Measurements from ENCODE around the gene ALOX5AP. TPM values are rescaled to one million over a fixed set of nuclear protein-coding genes. Genes with fewer than 3 reads are reported as not detected.

Gene ALOX5AP
- total RNA-seq, 6 experiments from 2014 or later: 0.53 to 6.7 (median 3.7) TPM

GRCh38 chr13:30722361-30722760 lies 13.0 kb upstream of the ALOX5AP start:
- Histone ChIP-seq H3K4me3 (no peak overlapping the region), H3K9me3 (no peaks in the 10 kb centered on the region), H3K4me1 (no peaks in the 10 kb centered on the region), H3K36me3 (no peaks in the 10 kb centered on the region), H3K27ac (no peak overlapping the region), H3K27me3 (no peaks in the 10 kb centered on the region)
- DNase-seq (no peak), ATAC-seq (no peak)
- 81% methylated on average over 2 of the region's 2 CpGs for WGBS (ENCODE audit: insufficient coverage, low coverage, low lambda C conversion rate, missing lambda C conversion rate)
- TF ChIP-seq, protein P1, sequence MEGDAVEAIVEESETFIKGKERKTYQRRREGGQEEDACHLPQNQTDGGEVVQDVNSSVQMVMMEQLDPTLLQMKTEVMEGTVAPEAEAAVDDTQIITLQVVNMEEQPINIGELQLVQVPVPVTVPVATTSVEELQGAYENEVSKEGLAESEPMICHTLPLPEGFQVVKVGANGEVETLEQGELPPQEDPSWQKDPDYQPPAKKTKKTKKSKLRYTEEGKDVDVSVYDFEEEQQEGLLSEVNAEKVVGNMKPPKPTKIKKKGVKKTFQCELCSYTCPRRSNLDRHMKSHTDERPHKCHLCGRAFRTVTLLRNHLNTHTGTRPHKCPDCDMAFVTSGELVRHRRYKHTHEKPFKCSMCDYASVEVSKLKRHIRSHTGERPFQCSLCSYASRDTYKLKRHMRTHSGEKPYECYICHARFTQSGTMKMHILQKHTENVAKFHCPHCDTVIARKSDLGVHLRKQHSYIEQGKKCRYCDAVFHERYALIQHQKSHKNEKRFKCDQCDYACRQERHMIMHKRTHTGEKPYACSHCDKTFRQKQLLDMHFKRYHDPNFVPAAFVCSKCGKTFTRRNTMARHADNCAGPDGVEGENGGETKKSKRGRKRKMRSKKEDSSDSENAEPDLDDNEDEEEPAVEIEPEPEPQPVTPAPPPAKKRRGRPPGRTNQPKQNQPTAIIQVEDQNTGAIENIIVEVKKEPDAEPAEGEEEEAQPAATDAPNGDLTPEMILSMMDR (IDR thresholded peaks at IDR 0.05): no peak
- TF ChIP-seq POLR2A (IDR thresholded peaks at IDR 0.05): no peak
- intact Hi-C loops (cut with DNase I): no loop called here

DNA sequence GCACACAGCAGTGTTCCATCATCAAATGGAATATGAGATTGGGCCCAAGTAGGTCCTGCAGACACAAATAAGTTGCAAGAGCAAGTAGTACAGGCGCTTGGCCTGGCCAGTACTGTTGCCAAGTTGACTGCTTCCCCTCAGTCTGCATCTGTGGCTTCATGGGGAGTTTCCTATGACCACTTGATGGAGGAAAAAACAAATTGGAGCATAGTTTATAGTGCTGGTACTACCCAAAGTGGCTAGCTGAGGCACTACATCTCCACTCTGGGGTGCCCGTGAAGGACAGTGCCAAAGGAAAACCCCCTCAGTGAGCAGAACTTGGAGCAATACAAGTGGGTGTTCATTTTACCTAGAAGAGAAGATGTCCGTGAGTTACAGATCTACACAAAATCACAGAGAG lies 10.6 kb upstream of the ALOX5AP start:
- H3K4me1 ChIP-seq: no peaks in the 10 kb centered on the region
- TF ChIP-seq, protein P1 (IDR thresholded peaks at IDR 0.05): no peak
- no peak for TF ChIP-seq POLR2A (IDR thresholded peaks at IDR 0.05)
- H3K36me3 ChIP-seq: no peaks in the 10 kb centered on the region
- 90% methylated on average over 2 of the region's 3 CpGs for WGBS (ENCODE audit: insufficient coverage, low coverage, low lambda C conversion rate, missing lambda C conversion rate)
- intact Hi-C loops (cut with DNase I): no loop called here
- no peak for DNase-seq
- no peak overlapping the region for H3K4me3 ChIP-seq
- no peak for ATAC-seq
- H3K9me3 ChIP-seq: no peaks in the 10 kb centered on the region
- H3K27ac ChIP-seq: no peak overlapping the region
- no peaks in the 10 kb centered on the region for H3K27me3 ChIP-seq

DNA sequence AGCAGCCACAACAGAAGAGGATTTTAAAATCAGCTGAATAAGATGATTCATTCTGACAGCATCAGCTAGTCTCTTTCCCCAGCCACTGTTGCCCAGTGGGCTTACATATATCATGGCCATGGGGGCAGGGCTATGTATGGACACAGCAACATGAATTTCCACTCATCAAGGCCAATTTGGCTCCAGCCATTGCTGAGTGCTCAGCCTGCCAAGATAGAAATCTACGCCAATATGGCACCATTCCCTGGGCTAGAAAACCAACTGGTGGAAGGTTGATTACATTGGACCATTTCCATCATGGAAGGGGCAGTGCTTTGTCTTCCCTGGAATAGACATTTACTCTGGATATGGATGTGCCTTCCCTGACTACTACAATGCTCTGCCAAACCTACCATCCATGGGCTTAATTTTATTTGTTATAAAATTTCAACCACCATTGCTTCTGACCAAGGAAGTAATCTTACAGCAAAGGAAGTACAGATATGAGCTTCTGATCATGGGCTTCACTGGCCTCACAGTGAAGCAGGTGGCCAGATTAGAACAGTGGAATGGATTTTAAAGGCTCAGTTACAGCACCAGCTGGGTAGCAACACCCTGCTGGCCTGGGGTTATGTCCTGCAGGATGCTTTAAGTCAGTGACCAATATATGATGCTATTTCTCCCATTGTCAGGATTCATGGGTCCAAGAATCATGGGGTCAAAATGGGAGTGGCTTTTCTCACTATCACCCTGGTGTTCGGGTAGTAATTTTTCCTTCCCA lies 9.8 kb upstream of the ALOX5AP start:
- peak; percentile 49 to 97 (median 77) for ATAC-seq
- Histone ChIP-seq H3K9me3 (no peaks in the 10 kb centered on the region), H3K27me3 (no peaks in the 10 kb centered on the region), H3K27ac (no peak overlapping the region), H3K36me3 (no peaks in the 10 kb centered on the region), H3K4me1 (no peaks in the 10 kb centered on the region), H3K4me3 (no peak overlapping the region)
- no peak for TF ChIP-seq POLR2A (IDR thresholded peaks at IDR 0.05)
- TF ChIP-seq, protein P1 (IDR thresholded peaks at IDR 0.05): no peak
- WGBS (ENCODE audit: insufficient coverage, low coverage, low lambda C conversion rate, missing lambda C conversion rate): 40% methylated on average over 1 of the region's 2 CpGs
- DNase-seq: peak in 1 of 3 donors; percentile 86
- intact Hi-C loops (cut with DNase I): no loop called here

DNA sequence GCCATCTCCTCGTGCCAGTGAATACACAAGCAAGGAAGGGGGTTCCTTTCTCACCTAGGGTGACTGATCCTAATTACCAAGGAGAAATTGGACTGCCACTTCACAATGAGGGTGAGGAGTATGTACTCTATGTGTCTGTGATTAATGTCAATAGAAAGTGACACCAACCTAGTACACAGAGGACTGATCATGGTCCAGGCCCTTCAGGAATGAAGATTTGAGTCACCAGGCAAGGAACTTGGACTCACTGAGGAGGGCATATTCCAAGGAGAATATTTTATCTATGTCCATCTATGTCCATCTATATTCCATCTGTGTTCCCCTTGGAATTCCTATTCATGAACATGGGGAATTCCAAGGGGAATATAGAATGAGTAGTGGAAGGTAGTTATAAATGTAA lies 9.2 kb upstream of the ALOX5AP start:
- ATAC-seq (no peak), DNase-seq (no peak)
- 86% methylated on average over 1 of the region's 1 CpG for WGBS (ENCODE audit: insufficient coverage, low coverage, low lambda C conversion rate, missing lambda C conversion rate)
- intact Hi-C loops (cut with DNase I): no loop called here
- Histone ChIP-seq H3K36me3 (no peaks in the 10 kb centered on the region), H3K4me1 (no peaks in the 10 kb centered on the region), H3K27ac (no peak overlapping the region), H3K4me3 (no peak overlapping the region), H3K9me3 (no peaks in the 10 kb centered on the region), H3K27me3 (no peaks in the 10 kb centered on the region)
- TF ChIP-seq, protein P1 (IDR thresholded peaks at IDR 0.05): no peak
- TF ChIP-seq POLR2A (IDR thresholded peaks at IDR 0.05): no peak

Measured in right lobe of liver (tissue), 6 donors.